Sigmoid colon (tissue), 7 donors: ENCODE data around the gene PSME1. TPM values are rescaled to one million over a fixed set of nuclear protein-coding genes. Genes with fewer than 3 reads are reported as not detected.

Experiments used
- DNase-seq: peaks from one replicate; pipeline ENCODE4 v3.0.0-alpha.2; 2019
- H3K27ac ChIP-seq, 4 donors: fragments of 200-600 bp; sonication (generic); one replicate each; pipeline ENCODE4 v1.5.1; 2016 to 2019; ENCODE audit warnings: mild to moderate bottlenecking in 1 of 4
- H3K27me3 ChIP-seq, 3 donors: fragments of 200-600 bp; sonication (generic); one replicate each; pipeline ENCODE4 v1.5.1; 2019; ENCODE audit warnings: mild to moderate bottlenecking in 1 of 3
- H3K36me3 ChIP-seq, 4 donors: fragments of 200-600 bp; sonication (generic); one replicate each; pipeline ENCODE4 v1.5.1; 2016 to 2019
- H3K4me1 ChIP-seq, 4 donors: fragments of 200-600 bp; sonication (generic); one replicate each; pipeline ENCODE4 v1.5.1; 2017 to 2019
- H3K4me3 ChIP-seq, 4 donors: fragments of 200-600 bp; sonication (generic); one replicate each; pipeline ENCODE4 v1.5.1; 2017 to 2019; ENCODE audit warnings: mild to moderate bottlenecking in 2 of 4, moderate library complexity in 1 of 4
- H3K9me3 ChIP-seq, 4 donors: fragments of 200-600 bp in 3 of 4; sonication (generic) in 3 of 4; one replicate each; pipeline versions ENCODE4 v1.5.1 to v1.6.1; 2013 to 2019
- CTCF ChIP-seq, 4 experiments: fragments of 450-650 bp in 3 of 4; fragments of 200-600 bp in 1 of 4; IDR thresholded peaks; one replicate each; pipeline ENCODE4 v1.5.1; 2016 to 2019; ENCODE audit warnings: antibody characterized with exemption in 4 of 4, mild to moderate bottlenecking in 3 of 4, moderate library complexity in 2 of 4
- EP300 ChIP-seq, 4 donors: sonication (generic); formaldehyde crosslinking; IDR thresholded peaks; one replicate each; pipeline ENCODE4 v1.6.1; 2017; ENCODE audit warnings: antibody characterized with exemption in 4 of 4
- POLR2A ChIP-seq, 2 donors: fragments of 450-650 bp; IDR thresholded peaks; one replicate each; pipeline ENCODE4 v1.6.1; 2016; ENCODE audit warnings: antibody characterized with exemption in 2 of 2, mild to moderate bottlenecking in 2 of 2, moderate library complexity in 2 of 2
- POLR2AphosphoS5 ChIP-seq, 4 donors: sonication (generic); formaldehyde crosslinking; IDR thresholded peaks; one replicate each; pipeline ENCODE4 v1.6.1; 2017; ENCODE audit warnings: antibody characterized with exemption in 4 of 4
- WGBS, 2 donors: extraction: QIAGEN DNeasy Blood & Tissue Kit; methylation state at CpG; one replicate each; pipeline ENCODE4 v1.1.7; 2013; 5-methylcytosine and 5-hydroxymethylcytosine counted together
- intact Hi-C: fragments of 100-400 bp; cut with DNase I; formaldehyde crosslinking; loops from one replicate; pipeline ENCODE4 v1.15.1; 2023
- polyA plus RNA-seq, 3 donors: library from polyadenylated mRNA; stranded (reverse); fragments of 200-250 nt; gene quantifications; one replicate each; pipeline ENCODE4 v1.2.3, GENCODE V29; 2013
- total RNA-seq, 4 donors: library from RNA; depleted of rRNA; stranded (reverse); fragments of >200 nt; gene quantifications; one replicate each; pipeline ENCODE4 v1.1.0, GENCODE V29; 2016
- donor health status: healthy with polysubstance abuse.
- donor health status: Bipolar disorder and iron deficiency.
- donor health status: healthy.

Gene PSME1
- total and polyA plus RNA-seq, 7 donors, result 129 to 438 (median 186) TPM

GRCh38 chr14:24094841-24095270, 41.1 kb upstream of the PSME1 start:
- peaks cover 0 to 19% (median 9%) of the 10 kb centered on the region in 4 donors for H3K4me1 ChIP-seq
- DNase-seq, result no peak
- WGBS, 2 donors, result 1 to 5% methylated on average over 14 of the region's 14 CpGs
- H3K9me3 ChIP-seq, result no peaks in the 10 kb centered on the region
- H3K27me3 ChIP-seq, result no peaks in the 10 kb centered on the region
- peak overlapping the region; percentile 88 to 99 (median 89) for H3K27ac ChIP-seq
- H3K36me3 ChIP-seq, result peaks cover 0 to 9% (median 0%) of the 10 kb centered on the region in 4 donors
- H3K4me3 ChIP-seq, result peak overlapping the region; percentile 77 to 95 (median 86)
- intact Hi-C loops, result loop anchor here (1.0 to 10.0 kb wide), 3 partner anchors 12 to 460 kb away; partner anchors contain the start of genes DHRS2 and DHRS4L2
- TF ChIP-seq POLR2AphosphoS5 (IDR thresholded peaks at IDR 0.05), result no peak
- no peak for TF ChIP-seq POLR2A (IDR thresholded peaks at IDR 0.05)
- no peak for TF ChIP-seq CTCF (IDR thresholded peaks at IDR 0.05)
- TF ChIP-seq EP300 (IDR thresholded peaks at IDR 0.05), result no peak

GRCh38 chr14:24095271-24096068, 40.5 kb upstream of the PSME1 start:
- Histone ChIP-seq H3K27ac (peak overlapping the region; percentile 88 to 99 (median 89)), H3K4me1 (peaks cover 0 to 19% (median 9%) of the 10 kb centered on the region in 4 donors), H3K36me3 (peaks cover 0 to 12% (median 0%) of the 10 kb centered on the region in 4 donors), H3K27me3 (no peaks in the 10 kb centered on the region), H3K9me3 (no peaks in the 10 kb centered on the region), H3K4me3 (peak overlapping the region in 3 of 4 donors; percentile 77 to 95 (median 82))
- TF ChIP-seq POLR2AphosphoS5 (IDR thresholded peaks at IDR 0.05) (peak in 2 of 4 donors; percentile 47 to 59), EP300 (IDR thresholded peaks at IDR 0.05) (no peak), CTCF (IDR thresholded peaks at IDR 0.05) (no peak), POLR2A (IDR thresholded peaks at IDR 0.05) (peak in 1 of 2 donors; percentile 75)
- intact Hi-C loops, result loop anchor here (10.0 kb wide), 2 partner anchors 111 to 461 kb away; partner anchors contain the start of genes DHRS2 and DHRS4L2
- 14 to 33% methylated on average over 12 of the region's 12 CpGs for WGBS, 2 donors
- DNase-seq, result no peak

GRCh38 chr14:24096545-24097181, 39.3 kb upstream of the PSME1 start:
- peaks cover 0 to 12% (median 0%) of the 10 kb centered on the region in 4 donors for H3K36me3 ChIP-seq
- H3K4me3 ChIP-seq, result no peak overlapping the region
- no peaks in the 10 kb centered on the region for H3K27me3 ChIP-seq
- WGBS, 2 donors, result 95 to 97% methylated on average over 8 of the region's 8 CpGs
- intact Hi-C loops, result loop anchor here (10.0 kb wide), 2 partner anchors 112 to 462 kb away; partner anchors contain the start of genes DHRS2 and DHRS4L2
- H3K4me1 ChIP-seq, result peaks cover 0 to 19% (median 9%) of the 10 kb centered on the region in 4 donors
- DNase-seq, result no peak
- H3K27ac ChIP-seq, result no peak overlapping the region
- H3K9me3 ChIP-seq, result no peaks in the 10 kb centered on the region
- TF ChIP-seq EP300 (IDR thresholded peaks at IDR 0.05), result no peak
- no peak for TF ChIP-seq POLR2A (IDR thresholded peaks at IDR 0.05)
- no peak for TF ChIP-seq POLR2AphosphoS5 (IDR thresholded peaks at IDR 0.05)
- no peak for TF ChIP-seq CTCF (IDR thresholded peaks at IDR 0.05)

- intact Hi-C loops, result loop anchor here (10.0 kb wide), 2 partner anchors 114 to 464 kb away; partner anchors contain the start of genes DHRS2 and DHRS4L2
- H3K4me3 ChIP-seq, result no peak overlapping the region
- H3K27me3 ChIP-seq, result no peaks in the 10 kb centered on the region
- 94 to 96% methylated on average over 16 of the region's 16 CpGs for WGBS, 2 donors
- no peak overlapping the region for H3K27ac ChIP-seq
- TF ChIP-seq CTCF (IDR thresholded peaks at IDR 0.05), result no peak
- no peak for DNase-seq
- H3K9me3 ChIP-seq, result no peaks in the 10 kb centered on the region
- H3K4me1 ChIP-seq, result peaks cover 0 to 15% (median 8%) of the 10 kb centered on the region in 4 donors
- H3K36me3 ChIP-seq, result peaks cover 0 to 12% (median 0%) of the 10 kb centered on the region in 4 donors
These were observed 37.6 kb upstream of the PSME1 start for GRCh38 chr14:24098229-24098926.
